GM21786 (cell line): ENCODE data around the gene INPP4B.

Experiments
- ATAC-seq: cut with Tn5 transposase; IDR thresholded peaks from one replicate; pipeline ENCODE4 v1.9.1; 2021; ENCODE audit not compliant: unreplicated experiment

Gene INPP4B

DNA sequence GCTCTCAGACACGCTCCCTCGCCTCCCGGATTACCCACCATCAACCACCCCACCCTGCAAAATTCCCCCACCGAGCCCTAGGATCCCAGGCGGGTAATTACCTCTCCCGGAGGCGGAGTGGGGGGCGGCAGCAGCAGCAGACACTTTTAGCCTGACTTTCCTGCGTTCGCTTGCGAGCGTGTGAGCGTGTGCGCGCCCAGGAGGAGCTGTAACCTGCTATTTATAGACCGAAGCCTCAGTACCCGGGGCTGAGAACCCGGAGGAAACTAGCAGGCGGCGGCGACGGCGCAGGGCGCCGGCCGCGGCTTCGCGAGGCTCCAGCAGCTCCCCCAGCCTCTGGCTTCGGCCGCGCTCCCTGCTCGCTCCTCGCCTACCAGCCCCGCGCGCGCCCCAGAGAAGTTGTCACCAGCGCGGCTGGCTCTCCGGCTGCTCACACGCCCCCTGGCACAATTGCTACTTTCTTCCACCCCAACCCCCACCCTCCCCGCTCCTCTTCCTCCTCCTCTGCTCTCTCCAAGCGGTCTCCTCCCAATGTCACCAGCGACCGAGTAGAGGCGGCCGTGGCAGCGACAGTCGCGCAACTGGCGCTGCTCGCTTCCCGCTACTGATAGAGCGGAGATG is at the start of gene INPP4B:
Gene INPP4B (minus strand): TSS at position 194 of the 621 bp plus-strand sequence.
- ATAC-seq = peak; percentile 40

DNA sequence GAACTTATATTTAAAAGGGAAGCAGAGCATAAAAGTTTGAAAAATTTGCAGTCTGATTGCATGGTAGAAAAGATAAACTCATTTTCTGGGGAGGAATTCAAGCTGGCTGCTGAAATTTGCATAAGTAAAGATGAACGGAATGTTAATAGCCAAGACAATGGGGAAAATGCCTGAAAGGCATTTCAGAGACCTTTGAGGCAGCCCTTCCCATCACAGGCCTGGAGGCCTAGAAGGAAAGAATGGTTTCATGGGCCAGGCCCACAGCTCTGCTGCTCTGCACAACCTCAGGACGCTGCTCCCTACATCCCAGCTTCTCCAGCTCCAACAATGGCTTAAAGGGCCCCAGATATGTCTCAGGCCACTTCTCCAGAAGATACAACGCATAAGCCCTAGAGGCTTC is 46.9 kb upstream of the INPP4B start:
- no peak for ATAC-seq

DNA sequence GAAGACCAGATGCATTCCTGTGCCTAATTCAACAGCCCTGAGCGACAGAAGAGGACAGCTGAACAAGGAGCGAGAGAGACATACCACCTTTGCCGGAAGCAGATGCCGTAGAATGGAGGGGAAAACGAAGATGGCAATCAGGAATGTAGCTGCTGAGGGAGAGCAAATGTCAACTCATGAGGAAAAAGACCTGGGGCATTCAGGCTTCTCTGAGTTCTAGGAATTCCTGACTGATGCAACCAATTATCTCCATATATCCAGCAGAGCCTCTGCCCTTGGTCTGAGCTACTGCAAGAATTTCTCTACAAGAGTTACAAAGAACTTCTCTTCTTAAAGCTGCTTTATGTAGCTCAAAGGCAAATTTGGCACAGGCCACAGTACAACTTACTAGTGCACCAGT is 40.5 kb upstream of the INPP4B start:
- no peak for ATAC-seq

DNA sequence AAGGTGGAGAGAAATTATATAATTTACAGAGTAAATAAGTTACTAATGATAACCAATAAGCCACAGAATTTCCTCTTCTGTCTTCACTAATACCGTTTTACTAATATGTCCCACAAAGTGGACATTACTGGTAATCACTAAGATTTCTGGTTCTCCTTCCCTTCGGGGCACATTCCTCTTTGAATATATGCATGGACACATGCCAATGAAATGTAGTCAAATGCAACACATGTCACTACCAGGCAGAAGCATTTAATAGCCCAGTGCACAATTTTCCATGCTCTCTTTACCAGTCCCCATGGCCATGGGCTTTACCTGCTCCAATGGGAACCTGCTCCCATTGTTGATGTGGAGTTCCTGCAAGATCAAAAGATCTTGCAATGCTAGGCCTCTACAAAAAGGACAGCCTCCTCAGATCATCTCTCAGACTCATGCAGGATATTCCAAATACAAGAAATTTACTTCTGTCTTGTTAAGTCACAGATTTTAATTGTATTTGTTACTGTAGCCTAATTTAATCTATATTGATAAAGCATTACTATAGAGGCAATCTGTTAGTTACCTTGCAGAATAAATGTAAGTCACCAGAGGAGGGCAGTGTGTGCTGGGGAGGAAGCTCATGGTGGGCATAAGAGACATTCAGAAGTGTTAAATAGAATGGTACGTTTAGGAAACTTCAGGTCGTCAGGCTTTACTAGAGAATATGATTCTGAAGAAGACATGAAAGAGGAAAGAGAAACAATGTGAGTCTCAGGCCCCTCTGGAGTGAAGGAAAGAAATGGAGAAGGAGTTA is 37.1 kb upstream of the INPP4B start:
- no peak for ATAC-seq

DNA sequence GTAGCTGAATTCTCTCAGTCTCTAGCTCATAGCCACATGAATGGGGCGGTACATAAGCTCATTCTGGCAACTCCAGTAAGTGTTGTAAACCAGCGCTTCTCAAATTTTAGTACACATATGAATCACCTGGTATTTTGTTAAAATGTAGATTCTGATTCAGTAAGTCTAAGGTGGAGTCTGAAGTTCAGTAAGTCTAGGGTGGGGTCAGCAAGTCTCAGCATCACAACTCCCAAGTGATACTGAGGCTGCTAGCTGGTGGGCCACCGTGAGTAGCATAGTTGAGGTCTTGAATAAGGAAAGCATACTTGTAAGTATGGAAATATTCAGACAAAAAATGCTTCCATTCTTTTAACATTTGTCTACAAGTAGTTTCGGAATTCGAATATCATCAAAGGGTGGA is 36.1 kb upstream of the INPP4B start:
- ATAC-seq = no peak

DNA sequence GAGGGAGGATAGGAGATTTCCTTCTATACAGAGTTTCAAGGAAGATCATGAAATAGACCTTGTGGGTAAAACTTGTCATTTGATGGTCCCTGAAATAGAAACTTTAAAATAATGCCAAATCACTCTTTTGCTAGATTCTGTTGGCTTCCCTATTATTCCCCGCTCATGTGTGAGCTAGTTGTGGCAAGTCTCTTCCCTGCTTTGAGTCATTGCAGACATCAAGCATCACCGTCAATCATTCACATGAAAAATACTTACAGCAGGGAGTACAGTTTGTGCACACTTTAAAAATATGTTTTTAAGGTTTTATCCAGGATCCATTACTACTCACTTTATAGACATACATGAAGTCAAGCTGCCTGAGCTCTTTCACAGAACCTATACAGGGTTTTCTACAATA is 35.2 kb upstream of the INPP4B start:
- no peak for ATAC-seq

DNA sequence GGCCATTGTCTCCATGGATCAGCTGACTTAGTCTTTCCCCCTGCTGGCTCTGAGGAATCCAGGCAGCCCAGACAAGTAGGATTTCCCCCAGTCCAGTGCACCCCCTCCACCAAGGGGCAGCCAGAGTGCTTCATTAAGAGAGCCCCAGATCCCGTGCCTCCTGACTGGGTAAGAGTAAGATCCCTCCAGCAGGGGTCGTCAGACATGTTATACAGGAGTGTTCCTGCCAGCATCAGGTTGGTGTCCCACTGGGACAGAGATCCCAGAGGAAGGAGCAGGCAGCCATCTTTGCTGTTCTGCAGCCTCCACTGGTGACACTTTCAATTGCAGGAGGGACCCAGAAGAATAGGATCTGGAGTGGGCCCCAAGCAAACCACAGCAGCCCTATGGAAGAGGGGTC is 29.0 kb upstream of the INPP4B start:
- no peak for ATAC-seq

DNA sequence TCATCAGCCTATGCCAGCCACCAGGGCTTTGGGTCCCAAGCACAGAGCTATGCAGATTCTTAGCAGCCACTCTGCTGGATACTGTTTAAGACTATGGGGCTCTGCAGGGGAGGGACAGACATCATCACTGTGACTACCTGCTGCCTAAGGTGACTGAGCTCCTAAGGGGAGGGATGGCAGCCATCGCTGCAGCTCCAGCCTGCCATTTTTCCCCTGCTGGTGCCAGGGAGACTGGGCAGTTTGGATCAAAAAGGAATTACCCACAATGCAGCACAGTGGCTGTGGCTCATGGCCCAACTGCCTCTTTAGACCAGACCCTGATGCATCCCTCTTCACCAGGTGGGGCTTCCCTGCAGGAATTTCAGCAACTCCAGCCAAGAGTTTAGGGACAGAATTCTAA is 28.6 kb upstream of the INPP4B start:
- ATAC-seq = no peak

DNA sequence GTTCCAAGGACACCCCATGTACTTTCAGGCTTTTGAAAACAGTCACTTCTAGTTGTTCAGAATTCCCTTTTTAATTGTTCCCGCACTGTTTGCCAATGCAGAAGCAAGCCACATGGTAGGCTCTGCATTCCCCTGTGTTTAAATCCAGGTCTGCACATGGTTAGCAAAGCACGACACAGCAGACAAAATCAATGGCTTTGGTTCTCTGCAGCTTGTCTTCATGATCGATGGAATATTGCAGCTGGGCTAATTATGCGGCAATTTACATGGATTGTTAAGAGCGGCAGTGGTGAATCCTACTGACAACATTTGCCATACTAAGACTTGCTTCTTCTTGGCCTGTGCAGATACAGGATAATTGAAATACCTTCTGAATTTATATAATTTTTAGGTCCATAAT is 20.6 kb upstream of the INPP4B start:
- no peak for ATAC-seq

DNA sequence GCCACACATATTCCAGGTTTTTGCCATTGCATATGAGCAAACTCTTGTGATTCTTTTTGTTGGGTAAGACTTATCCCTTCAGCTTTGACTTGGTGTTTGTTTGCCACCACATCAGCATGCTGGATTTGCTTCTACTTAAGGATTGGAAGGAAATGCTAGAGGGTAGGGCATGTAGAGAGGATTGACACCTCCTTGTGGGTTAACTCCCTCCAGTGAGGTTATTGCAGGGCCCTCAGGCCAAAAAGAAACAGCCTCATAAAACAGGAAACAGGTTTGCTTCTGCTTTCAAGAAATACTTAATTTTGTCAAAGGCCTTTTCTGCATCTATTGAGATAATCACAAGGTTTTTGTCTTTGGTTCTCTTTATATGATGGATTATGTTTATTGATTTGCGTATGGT is 15.2 kb upstream of the INPP4B start:
- no peak for ATAC-seq

DNA sequence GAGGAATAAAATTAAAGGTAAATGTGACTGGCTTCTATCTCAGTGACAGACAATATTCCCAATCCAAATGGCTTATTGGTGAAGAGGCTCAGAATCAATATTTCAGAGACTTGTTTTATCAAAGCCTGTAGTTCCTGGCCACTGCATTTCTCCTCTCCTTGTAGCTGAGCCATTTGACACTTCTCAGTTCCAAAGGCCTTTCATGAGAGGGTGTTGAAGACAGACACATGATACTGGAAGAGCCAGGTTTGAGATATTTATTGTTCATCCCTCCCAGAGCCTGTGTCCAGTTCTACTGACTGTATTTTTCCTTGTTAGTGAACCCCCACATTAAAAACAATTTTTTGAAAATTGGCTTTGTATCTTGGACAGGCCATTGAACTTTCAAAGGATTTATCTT is 12.9 kb upstream of the INPP4B start:
- no peak for ATAC-seq

DNA sequence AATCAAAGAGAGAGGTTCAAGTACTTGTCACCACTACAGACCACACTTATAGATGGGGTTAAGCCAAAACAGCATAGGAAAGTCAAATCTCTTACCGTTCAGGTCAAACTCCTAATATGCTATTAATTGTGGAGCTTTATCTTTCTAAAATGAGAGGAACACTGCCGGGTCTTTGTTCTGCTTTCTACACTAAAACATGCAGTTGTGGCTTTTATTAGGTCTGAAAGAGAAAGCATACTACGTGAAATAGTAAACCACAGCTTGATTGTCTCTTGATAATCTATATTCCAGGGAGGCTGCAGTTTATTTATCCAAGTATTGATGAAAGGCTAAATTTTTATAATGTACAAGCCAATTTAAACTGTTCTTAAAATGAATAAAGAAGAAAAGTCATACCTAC is 12.3 kb upstream of the INPP4B start:
- no peak for ATAC-seq

DNA sequence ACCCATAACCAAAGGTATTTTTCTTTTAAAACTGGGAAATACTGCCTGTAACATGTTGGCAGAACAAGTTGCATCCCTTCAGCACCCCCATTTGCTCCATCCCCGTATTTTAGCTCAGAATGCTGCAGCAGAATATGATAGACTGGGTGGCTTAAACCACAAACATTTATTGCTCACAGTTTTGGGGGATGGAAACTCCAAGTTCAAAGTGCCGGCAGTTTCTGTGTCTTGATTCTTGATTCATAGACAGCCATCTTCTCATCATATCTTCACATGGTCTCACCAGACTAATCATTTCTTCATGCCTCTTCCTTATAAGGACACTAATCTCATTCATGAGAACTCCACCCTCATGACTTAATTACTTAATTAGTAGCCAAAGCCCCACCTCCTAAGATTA is 10.5 kb upstream of the INPP4B start:
- no peak for ATAC-seq

DNA sequence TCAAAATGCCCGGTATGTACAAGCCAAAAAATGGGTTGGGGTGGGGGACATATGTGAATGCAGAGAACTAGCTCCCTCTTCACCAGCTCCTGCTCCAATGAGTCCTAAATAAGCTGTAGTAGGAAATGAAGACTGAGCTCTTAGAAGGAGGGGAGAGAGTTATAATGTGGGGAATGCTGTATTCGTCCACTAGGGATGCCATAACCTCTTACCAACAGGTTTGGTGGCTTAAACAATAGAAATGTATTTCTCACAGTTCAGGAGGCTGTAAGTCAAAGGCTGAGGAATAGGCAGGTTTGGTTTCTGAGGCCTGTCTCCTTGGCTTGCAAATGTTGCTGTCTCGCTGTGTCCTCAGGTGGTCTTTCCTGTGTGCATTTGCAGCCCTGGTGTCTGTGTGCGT is 4.4 kb upstream of the INPP4B start:
- no peak for ATAC-seq

DNA sequence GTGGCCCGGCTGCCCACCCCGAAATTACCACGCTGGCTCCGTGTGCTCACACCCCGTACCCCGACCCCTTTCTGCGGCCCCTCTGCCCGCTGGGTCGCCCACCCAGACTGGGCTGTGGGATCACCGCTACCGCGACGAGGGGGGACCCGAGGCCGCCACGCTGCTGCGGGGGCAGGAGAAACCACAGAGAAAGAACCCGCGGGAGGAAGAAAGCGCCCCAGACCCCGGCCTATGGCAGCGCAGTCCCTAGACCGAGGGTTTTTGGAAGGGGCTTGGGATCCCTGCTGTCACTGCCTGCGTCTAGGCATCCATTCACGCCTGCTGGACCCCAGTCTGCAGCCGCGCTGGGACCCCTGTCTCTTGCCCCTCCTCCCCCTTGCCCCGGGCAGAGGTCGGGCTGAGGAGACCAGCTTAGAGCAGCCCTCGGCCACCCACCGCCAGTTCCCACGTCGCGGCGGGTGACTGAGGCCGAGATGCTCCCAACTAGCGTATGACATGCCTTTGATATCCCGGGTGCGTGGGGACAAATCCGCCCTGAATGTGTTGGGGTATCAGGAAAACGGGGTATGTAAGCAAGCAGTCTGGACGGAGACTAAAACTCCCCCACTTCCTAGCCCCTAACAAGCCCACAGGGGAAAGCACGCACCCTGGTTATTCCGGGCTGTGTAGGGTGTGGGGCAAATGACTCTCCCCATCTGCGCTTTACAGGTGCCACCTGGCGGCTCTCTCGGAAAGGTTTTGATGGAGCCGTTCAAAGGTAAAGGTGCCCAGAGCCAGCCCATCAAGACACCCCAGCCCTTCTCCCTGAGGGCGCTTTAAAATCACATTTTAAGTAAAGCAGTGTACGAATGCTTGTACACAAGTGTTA is 862 bp upstream of the INPP4B start:
- ATAC-seq = peak; percentile 54

DNA sequence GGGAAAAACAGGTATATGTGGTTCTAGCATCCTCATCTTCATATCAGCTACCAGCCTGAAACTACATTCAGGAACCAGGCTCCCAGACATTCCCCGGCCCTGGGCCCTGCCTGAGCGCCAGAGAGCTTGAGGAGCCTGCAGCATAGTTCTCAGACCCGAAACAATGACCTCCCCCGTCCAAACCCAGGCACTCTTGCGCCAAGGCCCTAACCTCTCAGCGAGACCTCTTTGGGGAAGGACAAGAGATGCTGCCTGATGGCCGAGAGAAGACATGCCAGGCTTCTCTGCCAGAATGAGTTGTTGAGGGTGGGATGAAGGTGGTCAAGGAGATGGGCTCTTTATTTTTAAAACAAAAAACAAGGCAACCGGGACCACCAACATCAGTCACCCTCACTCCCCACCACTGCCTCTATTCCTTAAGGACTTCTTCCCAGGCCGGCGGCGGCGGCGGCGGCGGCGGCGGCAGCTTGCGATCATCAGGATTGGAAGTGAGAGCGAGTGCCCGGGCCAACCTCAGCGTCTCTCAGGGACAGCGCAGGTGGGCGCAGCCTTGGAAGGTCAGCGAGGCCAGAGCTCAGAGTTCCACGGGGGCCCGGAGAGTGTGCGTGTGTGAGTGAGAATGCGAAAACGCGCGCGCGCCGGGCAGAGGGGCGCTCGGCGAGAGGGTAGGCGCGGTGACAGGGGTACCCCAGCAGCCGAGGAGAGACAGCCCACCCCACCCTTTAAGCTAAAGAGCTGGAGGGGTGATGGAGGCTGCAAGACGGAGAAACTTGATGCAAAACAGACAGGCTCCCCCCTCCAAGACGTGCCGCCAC is 601 bp downstream of the INPP4B start:
- no peak for ATAC-seq

DNA sequence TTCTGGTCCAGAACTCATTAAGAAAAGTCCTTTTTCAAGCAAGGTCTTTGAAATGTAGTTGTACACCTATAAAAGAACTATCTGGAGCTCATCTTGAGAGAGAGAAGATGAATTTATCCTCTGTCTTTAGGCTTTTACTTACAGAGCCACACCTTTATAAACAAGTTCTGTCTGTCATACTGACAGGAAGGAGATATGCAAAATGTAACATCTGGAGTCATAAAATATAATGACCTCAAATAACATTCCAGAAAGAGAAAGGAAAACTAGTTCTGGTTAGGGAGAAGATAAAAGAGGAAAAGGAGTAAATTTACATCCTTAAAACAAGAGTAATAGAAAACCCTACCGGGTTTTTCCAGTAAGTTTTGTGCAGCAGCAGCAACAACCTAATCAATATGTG is 1.3 kb downstream of the INPP4B start:
- ATAC-seq = no peak

DNA sequence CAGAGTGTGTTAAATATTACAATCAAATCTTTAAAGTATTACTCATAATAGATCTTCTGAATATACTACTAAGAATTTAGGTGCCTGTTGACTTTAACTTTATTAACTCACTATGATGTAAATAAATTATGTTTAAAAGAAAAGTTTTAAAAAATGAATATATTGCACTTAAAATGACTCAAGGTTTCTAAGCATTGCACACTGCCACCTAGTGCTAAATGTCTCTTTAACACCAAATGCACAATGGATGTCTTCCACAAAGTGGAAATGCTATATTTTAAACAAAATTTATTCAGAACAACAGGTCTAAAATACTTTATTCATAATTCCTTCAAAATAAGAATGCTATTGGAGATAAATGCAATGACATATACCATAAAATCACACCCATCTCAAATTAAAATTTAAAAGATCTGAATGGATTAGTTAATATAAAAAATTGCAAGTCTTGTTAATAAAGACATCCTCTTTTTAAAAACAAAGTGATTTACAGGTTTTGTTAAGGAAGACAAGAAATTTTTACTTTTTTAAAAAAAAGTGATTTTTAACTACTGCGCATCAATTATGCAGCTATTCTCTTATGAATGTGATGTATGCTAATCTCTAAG is 5.5 kb downstream of the INPP4B start:
- peak; percentile 46 for ATAC-seq

DNA sequence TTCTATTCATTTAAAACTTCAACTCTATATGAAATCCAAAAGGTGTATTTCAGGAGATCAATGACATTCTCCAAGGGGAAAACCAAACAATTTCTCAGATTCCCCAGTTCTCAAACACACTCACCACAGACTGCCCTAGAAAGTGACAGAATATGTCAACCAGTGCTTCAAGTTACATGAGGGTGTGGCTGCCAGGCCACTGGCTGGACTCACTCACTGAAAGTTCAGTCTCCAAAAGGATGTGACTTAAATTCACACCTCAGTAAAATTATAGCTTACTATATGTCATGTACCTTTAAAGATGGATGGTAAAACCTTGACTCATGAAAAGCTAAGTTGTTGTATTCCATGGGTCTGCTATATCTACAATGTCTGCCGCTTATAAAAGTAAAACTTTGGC is 7.3 kb downstream of the INPP4B start:
- no peak for ATAC-seq

DNA sequence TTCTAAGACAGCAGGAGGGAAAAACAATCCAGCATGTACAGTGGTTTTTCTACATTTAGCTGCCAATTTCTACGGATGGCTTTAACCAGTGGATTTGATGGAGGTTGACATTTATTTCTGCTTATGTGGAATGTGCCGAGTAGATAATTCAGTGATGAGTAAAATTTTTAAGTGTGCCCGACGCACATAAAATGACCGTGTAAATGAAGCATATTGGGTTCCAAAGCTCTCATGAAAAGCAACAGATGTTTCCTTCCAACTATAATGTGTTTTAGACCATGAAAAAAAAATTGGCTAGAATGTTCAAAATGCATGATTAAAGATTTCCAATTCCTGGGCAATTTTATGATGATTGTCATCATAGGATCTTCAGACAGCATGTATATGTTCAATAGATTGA is 14.1 kb downstream of the INPP4B start:
- ATAC-seq = no peak
